Choroid plexus epithelial cell (primary cell): ENCODE measurements around the gene FOXF1.
A peak's percentile ranks its signal among the peaks of the same experiment; 100 is the strongest.

ENCODE experiments used
- DNase-seq: peaks from one replicate; pipeline ENCODE4 v3.0.0-alpha.2; 2010; ENCODE audit warnings: low read depth
- H3K4me3 ChIP-seq: 2 replicates; pipeline ENCODE4 v1.5.1; 2011; ENCODE audit warnings: low read depth, mild to moderate bottlenecking, control low read depth, low read length, moderate library complexity
- TF ChIP-seq, protein P1 (sequence below): conservative IDR thresholded peaks from 2 replicates; pipeline ENCODE4 v1.5.1; 2011; ENCODE audit warnings: low read depth, mild to moderate bottlenecking, control low read depth, inconsistent platforms, low read length, moderate library complexity

FOXF1 gene

DNA sequence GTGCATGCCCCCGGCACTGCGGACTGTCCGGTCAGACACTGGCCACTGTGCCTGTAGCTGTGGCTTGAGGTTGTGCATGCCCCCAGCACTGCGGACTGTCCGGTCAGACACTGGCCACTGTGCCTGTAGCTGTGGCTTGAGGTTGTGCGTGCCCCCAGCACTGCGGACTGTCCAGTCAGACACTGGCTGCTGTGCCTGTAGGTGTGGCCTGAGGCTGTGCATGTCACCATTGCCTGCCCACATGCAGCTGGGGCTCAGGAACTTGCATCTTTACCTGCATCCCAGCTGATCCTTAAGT is 39.5 kb downstream of the FOXF1 start:
- TF ChIP-seq, protein P1, sequence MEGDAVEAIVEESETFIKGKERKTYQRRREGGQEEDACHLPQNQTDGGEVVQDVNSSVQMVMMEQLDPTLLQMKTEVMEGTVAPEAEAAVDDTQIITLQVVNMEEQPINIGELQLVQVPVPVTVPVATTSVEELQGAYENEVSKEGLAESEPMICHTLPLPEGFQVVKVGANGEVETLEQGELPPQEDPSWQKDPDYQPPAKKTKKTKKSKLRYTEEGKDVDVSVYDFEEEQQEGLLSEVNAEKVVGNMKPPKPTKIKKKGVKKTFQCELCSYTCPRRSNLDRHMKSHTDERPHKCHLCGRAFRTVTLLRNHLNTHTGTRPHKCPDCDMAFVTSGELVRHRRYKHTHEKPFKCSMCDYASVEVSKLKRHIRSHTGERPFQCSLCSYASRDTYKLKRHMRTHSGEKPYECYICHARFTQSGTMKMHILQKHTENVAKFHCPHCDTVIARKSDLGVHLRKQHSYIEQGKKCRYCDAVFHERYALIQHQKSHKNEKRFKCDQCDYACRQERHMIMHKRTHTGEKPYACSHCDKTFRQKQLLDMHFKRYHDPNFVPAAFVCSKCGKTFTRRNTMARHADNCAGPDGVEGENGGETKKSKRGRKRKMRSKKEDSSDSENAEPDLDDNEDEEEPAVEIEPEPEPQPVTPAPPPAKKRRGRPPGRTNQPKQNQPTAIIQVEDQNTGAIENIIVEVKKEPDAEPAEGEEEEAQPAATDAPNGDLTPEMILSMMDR, result no peak
- DNase-seq, result no peak
- no peak overlapping the region for H3K4me3 ChIP-seq

DNA sequence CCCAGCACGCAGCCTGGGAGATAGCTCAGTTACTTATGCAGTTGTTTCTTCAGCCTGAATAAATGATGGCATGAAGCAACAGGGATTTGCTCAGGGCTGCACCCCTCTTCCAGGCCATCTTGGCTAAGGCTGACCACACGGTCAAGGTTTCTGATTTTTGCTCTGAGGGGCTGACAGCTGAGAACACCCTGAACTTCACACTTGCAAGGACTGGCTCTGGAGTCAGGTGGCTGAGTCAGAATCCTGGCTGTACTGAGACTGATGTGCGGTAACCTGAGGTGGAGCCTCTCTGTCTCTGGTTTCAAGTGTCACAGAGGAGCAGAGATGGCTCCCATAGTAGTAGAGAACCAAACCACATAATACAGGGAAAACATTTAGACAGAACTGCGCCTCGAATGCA is 40.0 kb downstream of the FOXF1 start:
- no peak for DNase-seq
- H3K4me3 ChIP-seq, result no peak overlapping the region
- TF ChIP-seq, protein P1, result no peak

DNA sequence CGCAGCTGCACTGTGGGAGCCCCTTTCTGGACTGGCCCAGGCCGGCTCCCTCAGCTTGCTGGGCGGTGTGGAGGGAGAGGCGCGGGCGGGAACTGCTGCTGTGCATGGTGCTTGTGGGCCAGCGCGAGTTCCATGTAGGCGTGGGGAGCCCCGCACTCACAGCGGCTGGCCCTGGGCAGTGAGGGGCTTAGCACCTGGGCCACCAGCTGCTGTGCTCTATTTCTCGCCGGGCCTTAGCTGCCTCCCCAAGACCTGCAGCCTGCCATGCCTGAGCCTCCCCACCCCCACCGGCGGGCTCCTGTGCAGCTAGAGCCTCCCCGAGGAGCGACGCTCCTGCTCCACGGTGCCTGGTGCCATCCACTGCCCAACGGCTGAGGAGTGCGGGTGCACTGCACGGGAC is 43.0 kb downstream of the FOXF1 start:
- no peak for DNase-seq
- H3K4me3 ChIP-seq, result no peak overlapping the region
- TF ChIP-seq, protein P1, result no peak

DNA sequence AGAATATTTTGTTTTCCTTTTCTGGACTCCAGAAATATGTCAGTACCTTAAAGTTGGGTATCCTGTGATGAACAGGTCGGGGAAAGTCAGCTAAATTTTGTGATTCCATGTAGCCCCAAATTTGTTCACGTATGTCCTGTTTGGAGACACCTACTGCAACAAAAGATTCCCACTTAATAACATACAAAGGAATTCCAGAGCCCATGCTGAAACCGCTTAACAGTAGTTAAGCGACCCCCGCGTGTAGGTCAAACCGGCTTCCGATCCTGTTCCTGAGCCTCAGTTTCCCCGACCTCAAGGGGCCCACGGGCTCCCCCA is 44.2 kb downstream of the FOXF1 start:
- peak; percentile 5 for DNase-seq
- peak overlapping the region; percentile 92 for H3K4me3 ChIP-seq

DNA sequence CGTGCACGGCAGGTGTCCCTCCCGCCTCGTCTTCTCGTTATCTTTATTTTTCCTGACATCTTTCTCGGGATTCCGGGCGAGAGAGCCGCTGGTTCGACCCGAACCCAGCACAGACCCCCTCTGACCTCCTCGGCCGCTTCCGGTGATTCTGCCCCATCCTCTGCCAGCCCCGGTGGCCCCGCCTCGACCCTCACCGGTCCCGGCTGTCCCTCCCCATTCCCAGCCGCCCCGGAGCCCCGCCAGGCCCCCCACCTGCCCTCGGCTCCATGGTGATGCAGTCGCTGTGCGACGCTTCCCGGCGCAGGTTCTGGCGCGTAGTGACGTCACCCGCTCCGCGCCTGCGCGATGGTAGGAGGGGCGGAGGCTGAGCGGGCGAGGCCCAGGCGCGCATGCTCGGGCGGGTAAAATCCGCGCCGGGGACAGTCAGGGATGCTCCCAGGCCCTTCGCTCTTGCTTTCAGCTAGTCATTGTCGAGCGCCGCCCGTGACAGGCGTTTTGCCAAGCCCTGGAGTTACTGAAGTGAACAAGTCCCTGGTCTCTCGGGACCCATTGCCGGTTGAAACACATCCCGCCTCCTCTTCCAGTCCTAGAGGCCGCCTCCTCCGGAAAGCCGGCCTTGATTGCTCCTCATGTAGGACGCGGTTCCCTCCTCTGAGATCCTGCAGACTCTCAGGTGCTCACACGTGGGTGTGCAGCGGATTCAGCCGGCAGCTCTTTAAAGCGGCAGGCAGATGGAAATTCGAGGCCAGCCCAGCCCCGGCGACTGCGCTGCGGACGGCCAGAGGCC is 44.8 kb downstream of the FOXF1 start, which contains the start of gene MTHFSD:
TSS of gene MTHFSD (minus strand) at position 319 of the 787 bp plus-strand sequence. CDS start at position 268, 51 bp downstream.
- DNase-seq, result peak; percentile 94
- H3K4me3 ChIP-seq, result peak within 1 kb of the TSS; percentile 92
- TF ChIP-seq, protein P1, result no peak

More for the DNA sequence above, 44.2 kb downstream of the FOXF1 start:
- TF ChIP-seq, protein P1, result no peak

DNA sequence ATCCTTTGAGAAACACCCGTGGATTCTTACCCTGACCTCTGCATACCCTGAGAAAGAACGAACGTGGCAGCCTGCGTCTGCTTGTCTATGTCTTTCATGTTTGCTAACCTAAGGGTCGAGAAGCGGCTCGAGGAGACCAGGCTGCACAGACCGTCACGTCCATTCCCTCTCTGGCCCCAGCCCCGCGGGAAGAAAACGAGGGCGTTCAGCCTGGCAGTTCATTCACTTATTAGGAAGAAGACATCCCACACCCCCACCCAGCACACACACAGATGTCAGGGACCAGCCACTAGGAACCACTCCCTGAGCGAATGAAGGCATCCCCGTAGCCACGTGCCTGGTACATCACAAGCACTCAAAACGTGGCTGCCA is 45.4 kb downstream of the FOXF1 start:
- no peak for DNase-seq
- peak overlapping the region; percentile 92 for H3K4me3 ChIP-seq
- TF ChIP-seq, protein P1, result no peak

DNA sequence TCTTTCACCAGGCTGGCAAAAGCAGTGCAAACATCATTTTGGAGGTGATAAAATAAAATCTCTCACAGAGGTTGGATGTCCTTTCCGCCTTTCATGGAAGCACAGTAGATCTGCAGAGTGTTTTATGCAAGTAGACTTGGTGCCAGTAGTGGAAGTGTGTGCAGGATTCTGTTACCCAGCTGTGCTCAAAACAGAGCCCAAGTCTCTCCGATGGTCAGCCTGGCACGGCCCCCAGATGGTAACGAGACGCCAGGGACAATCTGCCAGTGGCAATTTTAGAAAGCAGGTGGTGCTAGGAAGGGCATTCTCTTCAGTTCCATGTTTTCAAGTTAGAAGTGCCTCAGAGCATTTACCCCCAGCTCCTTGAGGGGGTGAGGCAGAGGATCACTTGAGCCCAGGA is 46.2 kb downstream of the FOXF1 start:
- TF ChIP-seq, protein P1, result no peak
- no peak overlapping the region for H3K4me3 ChIP-seq
- no peak for DNase-seq
